ENCODE data around the gene PDE4D. TPM values are rescaled to one million over a fixed set of nuclear protein-coding genes. Genes with fewer than 3 reads are reported as not detected.

PDE4D gene
- total and polyA plus RNA-seq, 8 donors: 1.5 to 7.1 (median 3.1) TPM

- 83 to 97% methylated on average over 1 of the region's 1 CpG for WGBS, 2 donors
- ATAC-seq: no peak
Measured at GRCh38 chr5:58993461-58993860, 900.1 kb downstream of the PDE4D start.

GRCh38 chr5:58988938-58989337 lies 904.6 kb downstream of the PDE4D start:
- no peak for TF ChIP-seq CTCF (IDR thresholded peaks at IDR 0.05)
- 95 to 96% methylated on average over 2 of the region's 2 CpGs for WGBS, 2 donors
- H3K27me3 ChIP-seq: no peaks in the 10 kb centered on the region
- DNase-seq: no peak
- intact Hi-C loops (cut with DNase I): no loop called here
- H3K36me3 ChIP-seq: no peaks in the 10 kb centered on the region
- no peak for FAIRE-seq
- H3K4me1 ChIP-seq: no peaks in the 10 kb centered on the region
- H3K4me3 ChIP-seq: no peak overlapping the region
- no peaks in the 10 kb centered on the region for H3K9me3 ChIP-seq
- H3K27ac ChIP-seq: no peak overlapping the region
- ATAC-seq: no peak

More at GRCh38 chr5:58993461-58993860, 900.1 kb downstream of the PDE4D start:
- Histone ChIP-seq H3K27ac (no peak overlapping the region), H3K4me1 (no peaks in the 10 kb centered on the region), H3K9me3 (no peaks in the 10 kb centered on the region), H3K4me3 (no peak overlapping the region), H3K27me3 (no peaks in the 10 kb centered on the region), H3K36me3 (no peaks in the 10 kb centered on the region)
- no peak for TF ChIP-seq CTCF (IDR thresholded peaks at IDR 0.05)
- FAIRE-seq (no peak), DNase-seq (no peak)
- intact Hi-C loops (cut with DNase I): no loop called here

- no peak overlapping the region for H3K27ac ChIP-seq
- no peaks in the 10 kb centered on the region for H3K9me3 ChIP-seq
- no peaks in the 10 kb centered on the region for H3K36me3 ChIP-seq
- no peak overlapping the region for H3K4me3 ChIP-seq
- ATAC-seq (no peak), FAIRE-seq (no peak), DNase-seq (no peak)
- no peaks in the 10 kb centered on the region for H3K4me1 ChIP-seq
- H3K27me3 ChIP-seq: no peaks in the 10 kb centered on the region
- no peak for TF ChIP-seq CTCF (IDR thresholded peaks at IDR 0.05)
- intact Hi-C loops (cut with DNase I): no loop called here
Measured at GRCh38 chr5:58987193-58987592, 906.3 kb downstream of the PDE4D start.

- ATAC-seq (no peak), DNase-seq (no peak), FAIRE-seq (no peak)
- no peaks in the 10 kb centered on the region for H3K4me1 ChIP-seq
- 67 to 69% methylated on average over 8 of the region's 8 CpGs for WGBS, 2 donors
- no peaks in the 10 kb centered on the region for H3K9me3 ChIP-seq
- intact Hi-C loops (cut with DNase I): no loop called here
- TF ChIP-seq CTCF (IDR thresholded peaks at IDR 0.05): no peak
- H3K4me3 ChIP-seq: no peak overlapping the region
- H3K36me3 ChIP-seq: no peaks in the 10 kb centered on the region
- H3K27me3 ChIP-seq: no peaks in the 10 kb centered on the region
- no peak overlapping the region for H3K27ac ChIP-seq
Measured at GRCh38 chr5:58986281-58986680, 907.2 kb downstream of the PDE4D start.

GRCh38 chr5:58985759-58986158 lies 907.8 kb downstream of the PDE4D start:
- ATAC-seq (no peak), FAIRE-seq (no peak), DNase-seq (no peak)
- 76 to 86% methylated on average over 4 of the region's 4 CpGs for WGBS, 2 donors
- intact Hi-C loops (cut with DNase I): no loop called here
- Histone ChIP-seq H3K4me1 (no peaks in the 10 kb centered on the region), H3K4me3 (no peak overlapping the region), H3K27ac (no peak overlapping the region), H3K27me3 (no peaks in the 10 kb centered on the region), H3K36me3 (no peaks in the 10 kb centered on the region), H3K9me3 (no peaks in the 10 kb centered on the region)
- TF ChIP-seq CTCF (IDR thresholded peaks at IDR 0.05): no peak

Measured in pancreas (tissue), 10 donors.